K562 (cell line): Measurements from ENCODE around the gene VGLL3.

Experiments used
- CREM ChIP-seq: IDR thresholded peaks from 2 replicates; pipeline ENCODE4 v1.6.1; 2014; ENCODE audit warnings: antibody characterized with exemption, low read depth
- FUS ChIP-seq: fragments of 200-400 bp; formaldehyde crosslinking; optimal IDR thresholded peaks from 2 replicates; pipeline ENCODE3; 2017; ENCODE audit warnings: low read depth, low read length
- POLR2A ChIP-seq: fragments of 450-650 bp; conservative IDR thresholded peaks from 2 replicates; pipeline ENCODE4 v1.6.1; 2016
- RNF2 ChIP-seq: sonication (generic); IDR thresholded peaks from 2 replicates; pipeline ENCODE4 v1.6.1; 2016
- TARDBP ChIP-seq: fragments of 450-650 bp; IDR thresholded peaks from 2 replicates; pipeline ENCODE4 v1.6.1; 2016
- TCF7 ChIP-seq: sonication (generic); IDR thresholded peaks from 2 replicates; pipeline ENCODE4 v1.6.1; 2016; ENCODE audit warnings: antibody characterized with exemption, borderline replicate concordance
- TF ChIP-seq, protein P1 (sequence below): fragments of 450-650 bp; IDR thresholded peaks from 2 replicates; pipeline ENCODE4 v1.6.1; 2016; ENCODE audit warnings: borderline replicate concordance

DNA sequence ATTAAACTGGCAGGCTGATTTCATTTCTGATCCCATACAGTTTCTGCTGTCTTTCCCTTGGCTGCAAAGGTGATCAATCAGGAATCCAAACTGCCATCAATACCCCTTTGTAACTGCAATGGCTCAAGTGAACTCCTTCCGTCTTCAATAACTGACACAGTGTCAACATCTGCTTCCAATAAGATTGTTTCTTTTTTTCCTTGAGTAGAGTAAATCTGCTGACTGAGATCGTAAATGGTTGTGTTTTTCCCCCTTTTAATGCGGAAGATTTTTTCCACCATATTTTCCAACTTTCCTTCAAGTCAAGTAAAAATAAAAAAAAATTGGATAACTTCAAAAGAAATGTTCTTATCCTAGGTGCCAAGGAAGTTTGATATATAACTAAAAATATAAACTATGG lies 48.7 kb downstream of the VGLL3 start:
- TF ChIP-seq CREM (no peak), TARDBP (no peak), POLR2A (no peak), FUS (no peak), TCF7 (no peak), RNF2 (no peak)
- TF ChIP-seq, protein P1, sequence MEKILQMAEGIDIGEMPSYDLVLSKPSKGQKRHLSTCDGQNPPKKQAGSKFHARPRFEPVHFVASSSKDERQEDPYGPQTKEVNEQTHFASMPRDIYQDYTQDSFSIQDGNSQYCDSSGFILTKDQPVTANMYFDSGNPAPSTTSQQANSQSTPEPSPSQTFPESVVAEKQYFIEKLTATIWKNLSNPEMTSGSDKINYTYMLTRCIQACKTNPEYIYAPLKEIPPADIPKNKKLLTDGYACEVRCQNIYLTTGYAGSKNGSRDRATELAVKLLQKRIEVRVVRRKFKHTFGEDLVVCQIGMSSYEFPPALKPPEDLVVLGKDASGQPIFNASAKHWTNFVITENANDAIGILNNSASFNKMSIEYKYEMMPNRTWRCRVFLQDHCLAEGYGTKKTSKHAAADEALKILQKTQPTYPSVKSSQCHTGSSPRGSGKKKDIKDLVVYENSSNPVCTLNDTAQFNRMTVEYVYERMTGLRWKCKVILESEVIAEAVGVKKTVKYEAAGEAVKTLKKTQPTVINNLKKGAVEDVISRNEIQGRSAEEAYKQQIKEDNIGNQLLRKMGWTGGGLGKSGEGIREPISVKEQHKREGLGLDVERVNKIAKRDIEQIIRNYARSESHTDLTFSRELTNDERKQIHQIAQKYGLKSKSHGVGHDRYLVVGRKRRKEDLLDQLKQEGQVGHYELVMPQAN: no peak
